Gastroesophageal sphincter (tissue), 4 donors: ENCODE measurements around the gene SYT8. TPM values are rescaled to one million over a fixed set of nuclear protein-coding genes. Genes with fewer than 3 reads are reported as not detected.

Experiments used
- ATAC-seq: fragments of 150-250 bp; one replicate; pipeline ENCODE4 v1.9.1; 2016; ENCODE audit warnings: mild to moderate bottlenecking, moderate library complexity
- H3K27ac ChIP-seq, 4 donors: fragments of 200-600 bp; sonication (generic) in 3 of 4; 1 replicate in 3 of 4; 2 replicates in 1 of 4; pipeline ENCODE4 v1.5.1; 2016 to 2019
- H3K27me3 ChIP-seq: fragments of 200-600 bp; sonication (generic); one replicate; pipeline ENCODE4 v1.5.1; 2019
- H3K36me3 ChIP-seq, 2 donors: fragments of 200-600 bp; sonication (generic); one replicate each; pipeline ENCODE4 v1.5.1; 2019; ENCODE audit warnings: control low read depth in 1 of 2
- H3K4me1 ChIP-seq, 3 donors: fragments of 200-600 bp; sonication (generic); 1 replicate in 2 of 3; 2 replicates in 1 of 3; pipeline ENCODE4 v1.5.1; 2016 to 2019; ENCODE audit warnings: control low read depth in 2 of 3
- H3K4me3 ChIP-seq, 2 donors: fragments of 200-600 bp; sonication (generic); one replicate each; pipeline ENCODE4 v1.5.1; 2019; ENCODE audit warnings: mild to moderate bottlenecking in 1 of 2, moderate library complexity in 1 of 2
- H3K9me3 ChIP-seq, 3 donors: fragments of 200-600 bp; sonication (generic); one replicate each; pipeline ENCODE4 v1.5.1; 2017 to 2019; ENCODE audit warnings: control low read depth in 2 of 3
- EP300 ChIP-seq: sonication (generic); formaldehyde crosslinking; IDR thresholded peaks from one replicate; pipeline ENCODE4 v1.6.1; 2017; ENCODE audit warnings: antibody characterized with exemption, mild to moderate bottlenecking
- POLR2A ChIP-seq, 2 donors: fragments of 450-650 bp; IDR thresholded peaks; one replicate each; pipeline ENCODE4 v1.6.1; 2017; ENCODE audit warnings: antibody characterized with exemption in 2 of 2, mild to moderate bottlenecking in 2 of 2, moderate library complexity in 1 of 2
- POLR2AphosphoS5 ChIP-seq: sonication (generic); formaldehyde crosslinking; IDR thresholded peaks from one replicate; pipeline ENCODE4 v1.6.1; 2017; ENCODE audit warnings: antibody characterized with exemption
- WGBS, 2 donors: methylation state at CpG; one replicate each; pipeline ENCODE4 v1.1.5; 2018; ENCODE audit warnings: low coverage in 1 of 2; 5-methylcytosine and 5-hydroxymethylcytosine counted together
- total RNA-seq, 4 donors: library from RNA; depleted of rRNA; stranded (reverse); fragments of >200 nt; gene quantifications; one replicate each; pipeline ENCODE4 v1.1.0, GENCODE V29; 2016
- TF ChIP-seq, protein P1 (sequence below), 4 experiments: fragments of 200-600 bp in 2 of 4; fragments of 450-650 bp in 2 of 4; sonication (generic) in 1 of 4; IDR thresholded peaks; one replicate each; pipeline ENCODE4 v1.5.1; 2017 to 2019; ENCODE audit warnings: antibody characterized with exemption in 4 of 4, mild to moderate bottlenecking in 2 of 4, moderate library complexity in 2 of 4

Gene SYT8
- total RNA-seq, 4 donors from 2014 or later, result 2.2 TPM; not detected in 3

DNA sequence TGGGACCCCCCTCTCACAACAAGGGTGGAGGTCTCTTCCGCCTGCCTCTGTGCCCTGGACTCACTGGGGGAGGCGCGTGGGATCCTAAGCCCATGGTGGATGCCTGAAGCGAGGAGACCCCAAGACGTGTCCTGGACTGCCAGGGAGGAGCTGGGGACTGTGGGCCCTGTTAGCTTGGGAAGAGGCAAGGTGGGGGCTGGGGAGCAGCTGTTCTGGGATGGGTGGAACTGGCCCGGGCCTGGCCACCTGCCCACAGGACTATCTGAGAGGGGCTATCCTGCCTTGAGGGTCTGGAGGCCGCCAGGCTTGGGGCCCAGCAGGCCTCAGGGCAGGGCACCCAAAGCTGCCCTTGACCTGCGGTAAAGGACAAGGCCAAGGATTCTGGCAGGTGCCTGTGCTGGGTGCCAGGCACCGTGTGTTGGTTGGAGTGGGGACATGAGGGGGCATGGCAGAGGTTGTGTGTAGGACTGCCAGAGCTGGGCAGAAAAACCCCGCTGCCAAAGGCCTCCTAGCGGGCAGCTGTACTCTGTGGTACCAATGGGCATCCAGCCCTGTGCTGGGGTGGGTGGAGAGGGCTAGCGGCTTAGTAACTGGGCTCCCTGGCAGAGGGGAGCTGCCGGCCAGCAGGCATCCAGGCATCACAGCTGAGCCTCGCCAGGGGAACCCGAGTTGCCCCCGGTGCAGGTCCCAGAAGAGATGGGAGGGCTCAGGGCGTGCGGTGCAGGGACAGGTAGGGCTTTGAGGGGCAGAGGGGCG lies 18.8 kb downstream of the SYT8 start:
- Histone ChIP-seq H3K4me1 (no peaks in the 10 kb centered on the region), H3K36me3 (no peaks in the 10 kb centered on the region), H3K27me3 (no peaks in the 10 kb centered on the region), H3K4me3 (peak overlapping the region in 1 of 2 donors; percentile 33), H3K9me3 (no peaks in the 10 kb centered on the region), H3K27ac (no peak overlapping the region)
- no peak for TF ChIP-seq EP300
- TF ChIP-seq POLR2AphosphoS5, result no peak
- no peak for TF ChIP-seq POLR2A (IDR thresholded peaks at IDR 0.05)
- TF ChIP-seq, protein P1, sequence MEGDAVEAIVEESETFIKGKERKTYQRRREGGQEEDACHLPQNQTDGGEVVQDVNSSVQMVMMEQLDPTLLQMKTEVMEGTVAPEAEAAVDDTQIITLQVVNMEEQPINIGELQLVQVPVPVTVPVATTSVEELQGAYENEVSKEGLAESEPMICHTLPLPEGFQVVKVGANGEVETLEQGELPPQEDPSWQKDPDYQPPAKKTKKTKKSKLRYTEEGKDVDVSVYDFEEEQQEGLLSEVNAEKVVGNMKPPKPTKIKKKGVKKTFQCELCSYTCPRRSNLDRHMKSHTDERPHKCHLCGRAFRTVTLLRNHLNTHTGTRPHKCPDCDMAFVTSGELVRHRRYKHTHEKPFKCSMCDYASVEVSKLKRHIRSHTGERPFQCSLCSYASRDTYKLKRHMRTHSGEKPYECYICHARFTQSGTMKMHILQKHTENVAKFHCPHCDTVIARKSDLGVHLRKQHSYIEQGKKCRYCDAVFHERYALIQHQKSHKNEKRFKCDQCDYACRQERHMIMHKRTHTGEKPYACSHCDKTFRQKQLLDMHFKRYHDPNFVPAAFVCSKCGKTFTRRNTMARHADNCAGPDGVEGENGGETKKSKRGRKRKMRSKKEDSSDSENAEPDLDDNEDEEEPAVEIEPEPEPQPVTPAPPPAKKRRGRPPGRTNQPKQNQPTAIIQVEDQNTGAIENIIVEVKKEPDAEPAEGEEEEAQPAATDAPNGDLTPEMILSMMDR (IDR thresholded peaks at IDR 0.05), result no peak
- 90 to 92% methylated on average over 4 to 5 of the region's 19 CpGs for WGBS, 2 donors
- ATAC-seq, result no peak

DNA sequence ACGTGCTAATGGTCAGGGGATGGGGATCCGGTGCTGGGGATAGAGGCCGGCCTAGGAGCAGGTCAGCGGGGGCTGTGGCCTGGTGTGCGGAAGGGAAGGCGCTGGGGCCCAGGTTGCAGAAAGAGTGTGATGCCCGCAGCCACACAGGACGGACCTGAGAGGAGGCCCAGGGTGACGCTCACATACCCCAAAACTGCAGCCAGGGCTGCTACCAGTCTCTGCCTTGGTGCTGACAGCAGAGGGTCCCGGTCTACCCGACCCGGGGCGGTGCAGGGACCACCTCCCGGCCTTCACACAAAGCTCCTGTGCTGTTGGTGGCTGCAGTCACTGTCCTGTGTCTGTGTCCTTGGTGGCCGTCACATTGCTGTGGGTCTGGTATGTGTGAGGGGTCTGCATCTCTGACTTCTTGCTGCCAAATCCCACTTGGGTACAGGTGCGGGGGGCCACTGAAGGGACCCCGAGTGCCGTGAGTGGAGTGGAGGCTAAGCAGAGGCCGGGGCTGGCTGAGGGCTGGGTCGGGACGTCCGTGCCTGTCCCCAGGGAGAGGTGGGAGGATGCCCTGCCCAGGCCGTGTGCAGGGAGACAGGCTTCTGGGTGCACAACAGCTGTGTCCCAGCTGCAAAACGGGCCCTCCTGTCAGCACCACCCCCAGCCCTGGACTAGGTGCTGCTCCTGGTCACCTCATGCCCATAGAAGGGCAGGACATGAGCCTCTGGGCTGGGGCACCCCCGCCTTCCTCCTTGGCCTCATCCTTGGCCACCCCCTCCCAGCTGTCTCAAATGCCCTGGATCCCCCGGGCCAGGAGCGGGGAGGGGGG lies 19.6 kb downstream of the SYT8 start:
- Histone ChIP-seq H3K27me3 (no peaks in the 10 kb centered on the region), H3K4me1 (no peaks in the 10 kb centered on the region), H3K9me3 (no peaks in the 10 kb centered on the region), H3K36me3 (no peaks in the 10 kb centered on the region), H3K27ac (no peak overlapping the region), H3K4me3 (peak overlapping the region in 1 of 2 donors; percentile 33)
- 81 to 95% methylated on average over 3 to 9 of the region's 27 CpGs for WGBS, 2 donors
- TF ChIP-seq POLR2A (IDR thresholded peaks at IDR 0.05) (no peak), EP300 (no peak), POLR2AphosphoS5 (no peak)
- TF ChIP-seq, protein P1 (IDR thresholded peaks at IDR 0.05), result no peak
- ATAC-seq, result no peak

DNA sequence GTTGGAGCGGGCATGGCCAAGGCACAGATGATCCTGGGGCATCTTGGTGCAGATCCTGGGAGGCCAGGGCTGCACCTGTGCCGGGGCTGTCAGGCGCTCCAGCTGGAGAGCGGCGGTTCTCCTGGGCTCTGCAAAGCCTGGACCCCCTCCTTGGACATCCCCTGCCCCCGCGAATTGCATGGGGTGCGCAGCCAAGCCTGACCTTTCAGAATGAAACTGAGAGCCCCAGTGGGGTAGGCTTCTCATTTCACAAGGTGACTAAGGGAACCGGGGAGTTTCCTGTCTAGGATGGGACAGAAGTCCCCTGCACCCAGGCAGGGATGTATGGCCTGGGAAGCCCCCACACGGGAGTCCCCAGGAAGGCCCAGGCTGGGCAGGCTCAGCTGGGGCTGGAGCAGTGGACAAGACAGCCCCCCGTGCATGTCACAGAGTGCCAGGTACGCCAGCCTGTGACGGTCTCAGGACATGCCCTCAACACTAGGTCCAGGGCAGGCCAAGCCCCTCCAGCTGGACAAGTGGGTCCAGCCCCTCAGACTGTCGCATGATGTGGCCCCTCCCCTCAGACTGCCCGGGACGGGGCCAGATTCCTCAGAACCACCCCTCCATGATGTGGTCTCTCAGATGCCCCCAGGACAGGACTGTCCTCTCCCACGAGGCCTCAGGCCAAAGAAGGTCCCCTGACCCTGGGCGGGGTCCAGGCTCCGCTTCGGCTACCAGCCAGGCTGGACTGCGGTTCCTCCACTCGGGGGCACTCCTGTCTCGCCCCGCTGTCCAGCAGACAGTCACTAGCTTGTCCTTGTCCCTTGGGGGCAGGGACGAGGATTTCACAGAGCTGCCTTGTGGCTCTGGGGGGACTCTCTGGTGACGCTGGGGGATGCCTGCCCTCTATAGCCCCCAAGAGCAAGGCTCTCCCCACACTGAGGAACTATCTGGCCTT lies 20.4 kb downstream of the SYT8 start:
- Histone ChIP-seq H3K27ac (no peak overlapping the region), H3K27me3 (no peaks in the 10 kb centered on the region), H3K4me3 (no peak overlapping the region), H3K36me3 (no peaks in the 10 kb centered on the region), H3K9me3 (no peaks in the 10 kb centered on the region), H3K4me1 (no peaks in the 10 kb centered on the region)
- ATAC-seq, result no peak
- WGBS, 2 donors, result no CpG with 5 or more reads among the region's 26 CpGs
- TF ChIP-seq POLR2AphosphoS5 (no peak), POLR2A (IDR thresholded peaks at IDR 0.05) (no peak), EP300 (no peak)
- TF ChIP-seq, protein P1 (IDR thresholded peaks at IDR 0.05), result no peak

DNA sequence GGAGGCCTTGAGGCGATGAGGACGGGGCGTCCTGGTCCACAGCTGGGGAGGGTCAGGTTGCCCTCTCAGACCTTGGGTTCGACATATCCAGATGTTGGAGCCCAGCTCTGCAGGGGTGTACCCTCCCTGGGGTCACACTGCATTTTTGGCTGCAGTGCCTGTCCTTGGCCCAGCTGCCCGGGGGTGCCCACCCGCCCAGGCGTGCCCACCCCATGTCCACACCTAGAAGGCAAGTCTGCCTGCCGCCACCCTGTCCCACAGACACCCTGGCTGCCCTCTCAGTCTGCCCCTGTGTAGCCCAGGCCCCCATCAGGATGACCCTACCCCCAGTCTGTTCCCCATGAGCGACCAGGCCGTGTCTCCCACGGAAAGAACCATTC lies 21.1 kb downstream of the SYT8 start:
- no peak overlapping the region for H3K27ac ChIP-seq
- ATAC-seq, result no peak
- H3K36me3 ChIP-seq, result no peaks in the 10 kb centered on the region
- WGBS, 2 donors, result no CpG with 5 or more reads among the region's 11 CpGs
- no peaks in the 10 kb centered on the region for H3K9me3 ChIP-seq
- no peak overlapping the region for H3K4me3 ChIP-seq
- H3K27me3 ChIP-seq, result no peaks in the 10 kb centered on the region
- no peaks in the 10 kb centered on the region for H3K4me1 ChIP-seq
- TF ChIP-seq EP300, result no peak
- TF ChIP-seq, protein P1 (IDR thresholded peaks at IDR 0.05), result no peak
- no peak for TF ChIP-seq POLR2AphosphoS5
- TF ChIP-seq POLR2A (IDR thresholded peaks at IDR 0.05), result no peak
